ENCODE results near the gene BCL6. TPM values are rescaled to one million over a fixed set of nuclear protein-coding genes. Genes with fewer than 3 reads are reported as not detected.

The BCL6 gene
- total RNA-seq: 13.7 and 20.1 TPM in 2 replicates

GRCh38 chr3:187745201-187746058 is at the start of gene BCL6:
Gene BCL6 (minus strand): TSS chr3:187745468. CDS start chr3:187733693, 11,775 bp downstream.

GRCh38 chr3:187702507-187703033 is 42.7 kb downstream of the BCL6 start, which contains the start of gene RTP2:
Gene RTP2 (minus strand): TSS chr3:187702557. CDS start chr3:187702128, 429 bp downstream.

Other genes starting within 250 kb of the BCL6 start
- not detected in 2 replicates for gene SST, start 75.1 kb downstream of the BCL6 start, total RNA-seq
- not detected in 2 replicates for gene RTP2, start 42.9 kb downstream of the BCL6 start, total RNA-seq

Data from smooth muscle cell of the umbilical artery (primary cell).